Neuronal stem cell (in vitro differentiated cells): Measurements from ENCODE around the gene RARS1.

Experiments
- DNase-seq: peaks from one replicate; pipeline ENCODE4 v3.0.0-alpha.2; 2013; ENCODE audit warnings: low spot score
- H2AFZ ChIP-seq: one replicate; pipeline ENCODE4 v1.6.1; 2013; ENCODE audit warnings: mild to moderate bottlenecking, low read length, inconsistent platforms
- H2AK5ac ChIP-seq: 2 replicates; pipeline ENCODE4 v1.6.1; 2013; ENCODE audit warnings: low read depth, mild to moderate bottlenecking, inconsistent platforms, low read length, moderate library complexity, mixed read lengths
- H2BK120ac ChIP-seq: 2 replicates; pipeline ENCODE4 v1.6.1; 2013; ENCODE audit warnings: low read depth, mild to moderate bottlenecking, inconsistent platforms, low read length, moderate library complexity, mixed read lengths
- H2BK12ac ChIP-seq: one replicate; pipeline ENCODE4 v1.6.1; 2013; ENCODE audit warnings: low read length, inconsistent platforms
- H2BK15ac ChIP-seq: 2 replicates; pipeline ENCODE4 v1.6.1; 2013; ENCODE audit warnings: mild to moderate bottlenecking, low read length, inconsistent platforms, mixed read lengths
- H2BK5ac ChIP-seq: one replicate; pipeline ENCODE4 v1.6.1; 2013; ENCODE audit warnings: inconsistent platforms, mild to moderate bottlenecking, low read length, moderate library complexity
- H3K14ac ChIP-seq: one replicate; pipeline ENCODE4 v1.6.1; 2013; ENCODE audit warnings: low read length, inconsistent platforms
- H3K18ac ChIP-seq: 2 replicates; pipeline ENCODE4 v1.6.1; 2013; ENCODE audit warnings: low read length, inconsistent platforms
- H3K23ac ChIP-seq: 2 replicates; pipeline ENCODE4 v1.6.1; 2013; ENCODE audit warnings: low read depth, mild to moderate bottlenecking, mixed read lengths, low read length, inconsistent platforms; ENCODE audit not compliant: poor library complexity
- H3K27ac ChIP-seq: replicated peaks from 3 replicates; pipeline ENCODE4 v1.5.1; 2013; ENCODE audit warnings: low read length, inconsistent platforms
- H3K27me3 ChIP-seq, 3 experiments: 2 replicates each; pipeline ENCODE4 v1.6.1; 2013; ENCODE audit warnings: low read length in 3 of 3, mild to moderate bottlenecking in 2 of 3, inconsistent platforms in 1 of 3, low read depth in 1 of 3, mixed read lengths in 1 of 3, moderate library complexity in 1 of 3; ENCODE audit not compliant: control insufficient read depth in 3 of 3, insufficient read depth in 3 of 3
- H3K36me3 ChIP-seq, 2 donors: replicated peaks in 1 of 2; 2 replicates each; pipeline ENCODE4 v1.6.1; 2013; ENCODE audit warnings: low read length in 2 of 2; ENCODE audit not compliant: control insufficient read depth in 2 of 2, insufficient read depth in 2 of 2
- H3K4ac ChIP-seq: 2 replicates; pipeline ENCODE4 v1.6.1; 2013; ENCODE audit warnings: inconsistent platforms, mild to moderate bottlenecking, low read length, moderate library complexity
- H3K4me1 ChIP-seq, 2 donors: 1 replicate in 1 of 2; 2 replicates in 1 of 2; pipeline ENCODE4 v1.6.1; 2013; ENCODE audit warnings: low read length in 2 of 2, low read depth in 1 of 2; ENCODE audit not compliant: control insufficient read depth in 2 of 2, insufficient read depth in 1 of 2
- H3K4me2 ChIP-seq: one replicate; pipeline ENCODE4 v1.6.1; 2013; ENCODE audit warnings: mild to moderate bottlenecking, low read length, inconsistent platforms; ENCODE audit not compliant: insufficient read depth, poor library complexity, severe bottlenecking
- H3K4me3 ChIP-seq, 2 donors: 2 replicates each; pipeline ENCODE4 v1.5.1; 2013; ENCODE audit warnings: low read length in 2 of 2, mild to moderate bottlenecking in 2 of 2, inconsistent platforms in 1 of 2, moderate library complexity in 1 of 2
- H3K79me1 ChIP-seq: one replicate; pipeline ENCODE4 v1.6.1; 2013; ENCODE audit warnings: low read depth, mild to moderate bottlenecking, inconsistent platforms, low read length, moderate library complexity
- H3K9ac ChIP-seq: one replicate; pipeline ENCODE4 v1.6.1; 2013; ENCODE audit warnings: mild to moderate bottlenecking, low read depth, low read length, inconsistent platforms; ENCODE audit not compliant: poor library complexity
- H3K9me3 ChIP-seq, 2 donors: replicated peaks in 1 of 2; 2 replicates each; pipeline versions ENCODE3 to v1.6.1; 2013; ENCODE audit warnings: low read length in 2 of 2, mild to moderate bottlenecking in 2 of 2, inconsistent platforms in 1 of 2, low read depth in 1 of 2, mixed read lengths in 1 of 2, moderate library complexity in 1 of 2; ENCODE audit not compliant: control insufficient read depth in 2 of 2, insufficient read depth in 1 of 2
- H4K8ac ChIP-seq: one replicate; pipeline ENCODE4 v1.6.1; 2013; ENCODE audit warnings: low read depth, mild to moderate bottlenecking, inconsistent platforms, low read length, moderate library complexity
- H4K91ac ChIP-seq: one replicate; pipeline ENCODE4 v1.6.1; 2013; ENCODE audit warnings: low read length, low read depth, mild to moderate bottlenecking, inconsistent platforms; ENCODE audit not compliant: poor library complexity
- WGBS, 2 donors: extraction: QIAGEN DNeasy Blood & Tissue Kit; methylation state at CpG; one replicate each; pipeline ENCODE4 v1.1.7; 2013; ENCODE audit warnings: missing lambda C conversion rate in 2 of 2, mixed read lengths in 1 of 2; ENCODE audit not compliant: insufficient read length in 2 of 2, insufficient replicate concordance in 1 of 2; ENCODE audit errors: extremely low coverage in 2 of 2; 5-methylcytosine and 5-hydroxymethylcytosine counted together

The RARS1 gene

GRCh38 chr5:168529374-168530234 lies 43.3 kb downstream of the RARS1 start:
- peak overlapping the region; percentile 87 for H2AFZ ChIP-seq
- H2BK15ac ChIP-seq, result no peak overlapping the region
- peaks cover 0 to 12% (median 6%) of the 10 kb centered on the region in 3 experiments for H3K27me3 ChIP-seq
- H3K9me3 ChIP-seq, result peaks cover 4 to 6% of the 10 kb centered on the region in 2 donors
- no peak overlapping the region for H2BK5ac ChIP-seq
- H3K4me3 ChIP-seq, result peak overlapping the region; percentile 48 to 80
- no peaks in the 10 kb centered on the region for H3K36me3 ChIP-seq
- peak overlapping the region; percentile 89 for H3K23ac ChIP-seq
- no peak overlapping the region for H2BK12ac ChIP-seq
- DNase-seq, result peak; percentile 11
- no peak overlapping the region for H2BK120ac ChIP-seq
- H4K91ac ChIP-seq, result peak overlapping the region; percentile 76
- H3K79me1 ChIP-seq, result peaks cover 4% of the 10 kb centered on the region
- no CpG with 5 or more reads among the region's 125 CpGs for WGBS, 2 donors
- peak overlapping the region; percentile 38 for H2AK5ac ChIP-seq
- H3K18ac ChIP-seq, result peak overlapping the region; percentile 57
- H3K4me2 ChIP-seq, result peak overlapping the region; percentile 92
- peak overlapping the region; percentile 95 for H3K14ac ChIP-seq
- H3K27ac ChIP-seq, result no peak overlapping the region
- H4K8ac ChIP-seq, result peak overlapping the region; percentile 26
- peaks cover 0 to 6% of the 10 kb centered on the region in 2 donors for H3K4me1 ChIP-seq
- H3K4ac ChIP-seq, result no peak overlapping the region
- H3K9ac ChIP-seq, result peak overlapping the region; percentile 85

GRCh38 chr5:168530621-168531150 lies 44.4 kb downstream of the RARS1 start:
- Histone ChIP-seq H2BK12ac (no peak overlapping the region), H3K27ac (no peak overlapping the region), H3K36me3 (no peaks in the 10 kb centered on the region), H2AFZ (no peak overlapping the region), H2BK15ac (no peak overlapping the region), H2BK120ac (no peak overlapping the region), H3K4ac (no peak overlapping the region), H3K9ac (no peak overlapping the region), H4K8ac (no peak overlapping the region), H2BK5ac (no peak overlapping the region), H3K14ac (no peak overlapping the region), H3K4me3 (no peak overlapping the region), H3K79me1 (peaks cover 4% of the 10 kb centered on the region), H3K9me3 (peaks cover 4 to 6% of the 10 kb centered on the region in 2 donors), H2AK5ac (no peak overlapping the region), H3K18ac (no peak overlapping the region), H3K4me1 (peaks cover 0 to 6% of the 10 kb centered on the region in 2 donors), H4K91ac (no peak overlapping the region), H3K23ac (no peak overlapping the region), H3K27me3 (peaks cover 0 to 12% (median 6%) of the 10 kb centered on the region in 3 experiments), H3K4me2 (no peak overlapping the region)
- DNase-seq, result no peak
- WGBS, 2 donors, result no CpG with 5 or more reads among the region's 4 CpGs

GRCh38 chr5:168531191-168531590 lies 44.9 kb downstream of the RARS1 start:
- Histone ChIP-seq H3K4me1 (peaks cover 0 to 6% of the 10 kb centered on the region in 2 donors), H2BK12ac (no peak overlapping the region)

More at GRCh38 chr5:168531191-168531590, 44.9 kb downstream of the RARS1 start:
- no peak overlapping the region for H3K9ac ChIP-seq
- no peak overlapping the region for H2AFZ ChIP-seq
- H3K4me2 ChIP-seq, result no peak overlapping the region
- H3K9me3 ChIP-seq, result peaks cover 4 to 6% of the 10 kb centered on the region in 2 donors
- H2BK15ac ChIP-seq, result no peak overlapping the region
- H3K18ac ChIP-seq, result no peak overlapping the region
- H3K4ac ChIP-seq, result no peak overlapping the region
- peaks cover 0 to 12% (median 6%) of the 10 kb centered on the region in 3 experiments for H3K27me3 ChIP-seq
- no peak overlapping the region for H3K23ac ChIP-seq
- no peak overlapping the region for H3K27ac ChIP-seq
- H2BK5ac ChIP-seq, result no peak overlapping the region
- WGBS, 2 donors, result no CpG with 5 or more reads among the region's 5 CpGs
- H3K36me3 ChIP-seq, result no peaks in the 10 kb centered on the region
- H4K8ac ChIP-seq, result no peak overlapping the region
- H2BK120ac ChIP-seq, result no peak overlapping the region
- H3K79me1 ChIP-seq, result peaks cover 4% of the 10 kb centered on the region
- H2AK5ac ChIP-seq, result no peak overlapping the region
- no peak overlapping the region for H3K4me3 ChIP-seq
- H3K14ac ChIP-seq, result no peak overlapping the region
- no peak for DNase-seq
- no peak overlapping the region for H4K91ac ChIP-seq
